Measurements from ENCODE around the gene LAMA2. TPM values are rescaled to one million over a fixed set of nuclear protein-coding genes. Genes with fewer than 3 reads are reported as not detected.

The LAMA2 gene
- total and polyA plus RNA-seq, 4 donors: 5.2 to 105 (median 45.9) TPM

- ATAC-seq (ENCODE audit: insufficient read depth, low FRiP score): no peak
- Histone ChIP-seq H3K4me3 (no peak overlapping the region), H3K36me3 (ENCODE audit: control insufficient read depth in 4 of 4, insufficient read depth in 4 of 4, low read length in 4 of 4) (peaks cover 2 to 8% (median 6%) of the 10 kb centered on the region in 4 donors), H3K27ac (ENCODE audit: low read depth in 1 of 2, low read length in 1 of 2) (no peak overlapping the region), H3K9ac (ENCODE audit: insufficient read depth in 1 of 2, low read length in 2 of 2) (no peak overlapping the region), H3K9me3 (ENCODE audit: control insufficient read depth in 4 of 4, insufficient read depth in 3 of 4, low read length in 3 of 4) (peaks cover 0 to 2% (median under 1%) of the 10 kb centered on the region in 4 donors), H3K4me1 (ENCODE audit: control insufficient read depth in 5 of 5, insufficient read depth in 5 of 5, low read length in 5 of 5) (no peaks in the 10 kb centered on the region), H3K27me3 (ENCODE audit: control insufficient read depth in 3 of 3, insufficient read depth in 3 of 3, low read length in 2 of 3) (no peaks in the 10 kb centered on the region)
- no peak for TF ChIP-seq CTCF (IDR thresholded peaks at IDR 0.05; ENCODE audit: control extremely low read depth, extremely low read depth)
- WGBS, 2 donors: 89 to 91% methylated on average over 1 of the region's 1 CpG
- DNase-seq: no peak
Observed at GRCh38 chr6:129309154-129309553, 426.2 kb downstream of the LAMA2 start.

GRCh38 chr6:129312880-129313279 is 429.9 kb downstream of the LAMA2 start:
- ATAC-seq (ENCODE audit: insufficient read depth, low FRiP score) (no peak), DNase-seq (no peak)
- no peak overlapping the region for H3K9ac ChIP-seq (ENCODE audit: insufficient read depth in 1 of 2, low read length in 2 of 2)
- peaks cover 0 to 1% (median under 1%) of the 10 kb centered on the region in 4 donors for H3K9me3 ChIP-seq (ENCODE audit: control insufficient read depth in 4 of 4, insufficient read depth in 3 of 4, low read length in 3 of 4)
- no peak overlapping the region for H3K4me3 ChIP-seq
- WGBS, 2 donors: 60 to 73% methylated on average over 3 of the region's 3 CpGs
- TF ChIP-seq CTCF (IDR thresholded peaks at IDR 0.05; ENCODE audit: control extremely low read depth, extremely low read depth): no peak
- H3K27me3 ChIP-seq (ENCODE audit: control insufficient read depth in 3 of 3, insufficient read depth in 3 of 3, low read length in 2 of 3): no peaks in the 10 kb centered on the region
- peaks cover 2 to 25% (median 16%) of the 10 kb centered on the region in 4 donors for H3K36me3 ChIP-seq (ENCODE audit: control insufficient read depth in 4 of 4, insufficient read depth in 4 of 4, low read length in 4 of 4)
- peaks cover 0 to 4% (median 0%) of the 10 kb centered on the region in 5 donors for H3K4me1 ChIP-seq (ENCODE audit: control insufficient read depth in 5 of 5, insufficient read depth in 5 of 5, low read length in 5 of 5)
- peak overlapping the region in 1 of 2 donors; percentile 33 for H3K27ac ChIP-seq (ENCODE audit: low read depth in 1 of 2, low read length in 1 of 2)

GRCh38 chr6:129314575-129314974 is 431.6 kb downstream of the LAMA2 start:
- no peak overlapping the region for H3K9ac ChIP-seq (ENCODE audit: insufficient read depth in 1 of 2, low read length in 2 of 2)
- H3K4me3 ChIP-seq: no peak overlapping the region
- ATAC-seq (ENCODE audit: insufficient read depth, low FRiP score) (no peak), DNase-seq (no peak)
- peaks cover 0 to 22% (median 14%) of the 10 kb centered on the region in 4 donors for H3K36me3 ChIP-seq (ENCODE audit: control insufficient read depth in 4 of 4, insufficient read depth in 4 of 4, low read length in 4 of 4)
- TF ChIP-seq CTCF (IDR thresholded peaks at IDR 0.05; ENCODE audit: control extremely low read depth, extremely low read depth): no peak
- no peaks in the 10 kb centered on the region for H3K27me3 ChIP-seq (ENCODE audit: control insufficient read depth in 3 of 3, insufficient read depth in 3 of 3, low read length in 2 of 3)
- 90 to 93% methylated on average over 9 of the region's 9 CpGs for WGBS, 2 donors
- peaks cover 0 to 11% (median 0%) of the 10 kb centered on the region in 5 donors for H3K4me1 ChIP-seq (ENCODE audit: control insufficient read depth in 5 of 5, insufficient read depth in 5 of 5, low read length in 5 of 5)
- H3K27ac ChIP-seq (ENCODE audit: low read depth in 1 of 2, low read length in 1 of 2): peak overlapping the region in 1 of 2 donors; percentile 41
- peaks cover 0 to 1% (median 0%) of the 10 kb centered on the region in 4 donors for H3K9me3 ChIP-seq (ENCODE audit: control insufficient read depth in 4 of 4, insufficient read depth in 3 of 4, low read length in 3 of 4)
